H1 (cell line): ENCODE data around the gene SDC4. TPM values are rescaled to one million over a fixed set of nuclear protein-coding genes. Genes with fewer than 3 reads are reported as not detected.

Experiments
- CTCF ChIA-PET: fragments of 300-600 bp; sonication (Branson Sonifier 250); formaldehyde crosslinking; loops from one replicate; lab custom pipeline; 2021; ENCODE audit not compliant: partially characterized antibody; lab: Charles Lee
- POLR2A ChIA-PET: fragments of 300-600 bp; sonication (Branson Sonifier 250); formaldehyde crosslinking; loops from one replicate; lab custom pipeline; 2021; ENCODE audit warnings: inconsistent platforms; ENCODE audit not compliant: partially characterized antibody; lab: Charles Lee
- DNase-seq, 2 experiments: peaks; one replicate each; pipeline versions ENCODE4 v3.0.0 to v3.0.0-alpha.2; 2010 to 2022; ENCODE audit warnings: low spot score in 2 of 2, low read depth in 1 of 2, mixed read lengths in 1 of 2
- FAIRE-seq: peaks from 2 replicates; lab custom pipeline; 2011; peaks lifted over from hg19 to GRCh38; lab: Jason Lieb, UNC
- H2AFZ ChIP-seq: 2 replicates; pipeline ENCODE4 v1.8.1; 2012; ENCODE audit warnings: low read length, inconsistent platforms
- H2AK5ac ChIP-seq: 2 replicates; pipeline ENCODE4 v1.6.1; 2013; ENCODE audit warnings: low read depth, low read length
- H2BK120ac ChIP-seq: replicated peaks from 2 replicates; pipeline ENCODE3; 2013; ENCODE audit warnings: low read depth, low read length, inconsistent platforms
- H2BK12ac ChIP-seq: 2 replicates; pipeline ENCODE4 v1.6.1; 2013; ENCODE audit warnings: low read depth, low read length
- H2BK15ac ChIP-seq: 2 replicates; pipeline ENCODE4 v1.6.1; 2013; ENCODE audit warnings: low read length
- H2BK20ac ChIP-seq: 2 replicates; pipeline ENCODE4 v1.6.1; 2013; ENCODE audit warnings: low read length
- H2BK5ac ChIP-seq: 2 replicates; pipeline ENCODE4 v1.6.1; 2013; ENCODE audit warnings: low read depth, low read length
- H3K14ac ChIP-seq: 2 replicates; pipeline ENCODE4 v1.6.1; 2013; ENCODE audit warnings: inconsistent platforms; ENCODE audit not compliant: insufficient read length
- H3K18ac ChIP-seq: 2 replicates; pipeline ENCODE4 v1.6.1; 2013; ENCODE audit warnings: low read length; ENCODE audit errors: extremely low read depth
- H3K23ac ChIP-seq: 2 replicates; pipeline ENCODE4 v1.6.1; 2013; ENCODE audit warnings: inconsistent platforms; ENCODE audit not compliant: insufficient read length
- H3K23me2 ChIP-seq: 2 replicates; pipeline ENCODE4 v1.6.1; 2013; ENCODE audit warnings: low read depth, low read length
- H3K27ac ChIP-seq: 2 replicates; pipeline ENCODE4 v1.6.1; 2011; ENCODE audit warnings: low read depth, low read length, inconsistent platforms
- H3K27me3 ChIP-seq, 4 experiments: replicated peaks in 1 of 4; 1 replicate in 1 of 4; 2 replicates in 3 of 4; pipeline versions ENCODE4 v1.6.1 to v1.8.1; 2011 to 2013; ENCODE audit warnings: low read length in 3 of 4, mild to moderate bottlenecking in 3 of 4, inconsistent platforms in 2 of 4, mixed read lengths in 2 of 4, moderate library complexity in 1 of 4; ENCODE audit not compliant: control insufficient read depth in 3 of 4, insufficient read depth in 3 of 4; ENCODE audit errors: extremely low read depth in 1 of 4
- H3K36me3 ChIP-seq, 4 experiments: 2 replicates each; pipeline versions ENCODE4 v1.6.1 to v1.8.1; 2011 to 2013; ENCODE audit warnings: mild to moderate bottlenecking in 4 of 4, low read length in 3 of 4, moderate library complexity in 2 of 4, control low read depth in 1 of 4, inconsistent platforms in 1 of 4; ENCODE audit not compliant: insufficient read depth in 4 of 4, control insufficient read depth in 2 of 4
- H3K4ac ChIP-seq: replicated peaks from 2 replicates; pipeline ENCODE3; 2013; ENCODE audit warnings: low read length, low read depth, mixed read lengths, inconsistent platforms; ENCODE audit not compliant: insufficient read length
- H3K4me1 ChIP-seq, 4 experiments: replicated peaks in 1 of 4; 1 replicate in 1 of 4; 2 replicates in 3 of 4; pipeline versions ENCODE4 v1.6.1 to v1.8.1; 2011 to 2013; ENCODE audit warnings: low read length in 3 of 4, inconsistent platforms in 2 of 4, mixed read lengths in 1 of 4; ENCODE audit not compliant: insufficient read depth in 4 of 4, control insufficient read depth in 3 of 4
- H3K4me2 ChIP-seq, 2 experiments: 2 replicates each; pipeline versions ENCODE4 v1.6.1 to v1.8.1; 2011 to 2013; ENCODE audit warnings: low read depth in 2 of 2, low read length in 2 of 2, control low read depth in 1 of 2, inconsistent platforms in 1 of 2, mild to moderate bottlenecking in 1 of 2; ENCODE audit not compliant: insufficient read depth in 1 of 2
- H3K4me3 ChIP-seq, 4 experiments: fragments of 200-600, 300-600 bp in 1 of 4; sonication (generic), shearing (Covaris generic), sonication (Bioruptor Twin) in 1 of 4; 2 replicates each; pipeline versions ENCODE4 v1.5.1 to v1.8.1; 2011 to 2016; ENCODE audit warnings: low read length in 4 of 4, low read depth in 3 of 4, control low read depth in 2 of 4, inconsistent platforms in 2 of 4, mild to moderate bottlenecking in 2 of 4, mixed read lengths in 1 of 4, moderate library complexity in 1 of 4; ENCODE audit not compliant: insufficient read depth in 2 of 4; ENCODE audit errors: extremely low read depth in 1 of 4
- H3K56ac ChIP-seq: replicated peaks from 2 replicates; pipeline ENCODE3; 2013; ENCODE audit warnings: low read depth, mild to moderate bottlenecking, mixed read lengths, low read length, inconsistent platforms; ENCODE audit not compliant: insufficient read length
- H3K79me1 ChIP-seq: 2 replicates; pipeline ENCODE4 v1.6.1; 2013; ENCODE audit warnings: low read depth, low read length, control low read depth
- H3K79me2 ChIP-seq, 2 experiments: 2 replicates each; pipeline versions ENCODE4 v1.6.1 to v1.8.1; 2012 to 2013; ENCODE audit warnings: low read length in 2 of 2, mild to moderate bottlenecking in 2 of 2, inconsistent platforms in 1 of 2; ENCODE audit not compliant: insufficient read depth in 2 of 2, control insufficient read depth in 1 of 2
- H3K9ac ChIP-seq, 4 experiments: replicated peaks in 1 of 4; 1 replicate in 1 of 4; 2 replicates in 3 of 4; pipeline versions ENCODE4 v1.6.1 to v1.8.1; 2011 to 2013; ENCODE audit warnings: low read depth in 3 of 4, low read length in 3 of 4, control low read depth in 2 of 4, mild to moderate bottlenecking in 2 of 4, moderate library complexity in 2 of 4, inconsistent platforms in 1 of 4; ENCODE audit errors: extremely low read depth in 1 of 4
- H3K9me3 ChIP-seq, 2 experiments: 2 replicates each; pipeline versions ENCODE4 v1.6.1 to v1.8.1; 2012 to 2013; ENCODE audit warnings: mild to moderate bottlenecking in 2 of 2, moderate library complexity in 2 of 2, control low read depth in 1 of 2, inconsistent platforms in 1 of 2, low read depth in 1 of 2, low read length in 1 of 2, mixed read lengths in 1 of 2; ENCODE audit not compliant: insufficient read depth in 2 of 2
- H4K20me1 ChIP-seq, 2 experiments: replicated peaks in 1 of 2; 2 replicates each; pipeline versions ENCODE3 to v1.8.1; 2011 to 2013; ENCODE audit warnings: inconsistent platforms in 2 of 2, low read length in 2 of 2, mild to moderate bottlenecking in 1 of 2; ENCODE audit not compliant: insufficient read depth in 2 of 2, control insufficient read depth in 1 of 2
- H4K5ac ChIP-seq: 2 replicates; pipeline ENCODE4 v1.6.1; 2013; ENCODE audit warnings: low read length, low read depth, mixed read lengths, inconsistent platforms; ENCODE audit not compliant: insufficient read length
- H4K8ac ChIP-seq: 2 replicates; pipeline ENCODE4 v1.8.0; 2013; ENCODE audit warnings: mild to moderate bottlenecking, moderate library complexity, low read length, inconsistent platforms; ENCODE audit not compliant: insufficient read depth; ENCODE audit errors: extremely low read depth
- H4K91ac ChIP-seq: replicated peaks from 2 replicates; pipeline ENCODE3; 2013; ENCODE audit warnings: low read length, mixed read lengths, inconsistent platforms; ENCODE audit not compliant: insufficient read length
- ASH2L ChIP-seq: fragments of 200-600, 300-600 bp; sonication (generic); IDR thresholded peaks from one replicate; pipeline ENCODE4 v1.7.1; 2017; ENCODE audit warnings: low read length
- CREB1 ChIP-seq: IDR thresholded peaks from 2 replicates; pipeline ENCODE4 v1.6.1; 2012; ENCODE audit warnings: inconsistent platforms
- EP300 ChIP-seq, 2 experiments: IDR thresholded peaks; 1 replicate in 1 of 2; 2 replicates in 1 of 2; pipeline ENCODE4 v1.6.1; 2011 to 2012; ENCODE audit warnings: low read depth in 2 of 2, low read length in 2 of 2, mild to moderate bottlenecking in 2 of 2, borderline replicate concordance in 1 of 2, inconsistent platforms in 1 of 2, moderate library complexity in 1 of 2
- GABPA ChIP-seq: IDR thresholded peaks from 2 replicates; pipeline ENCODE4 v1.6.1; 2011; ENCODE audit warnings: mild to moderate bottlenecking, low read length, moderate library complexity, borderline replicate concordance; ENCODE audit not compliant: insufficient read depth
- MAFK ChIP-seq: IDR thresholded peaks from 2 replicates; pipeline ENCODE4 v1.6.1; 2012; ENCODE audit warnings: low read depth, mild to moderate bottlenecking, improper control_type of control experiment, low read length
- SIX5 ChIP-seq: IDR thresholded peaks from 2 replicates; pipeline ENCODE4 v1.6.1; 2011; ENCODE audit warnings: mild to moderate bottlenecking, low read depth, low read length
- TBP ChIP-seq: IDR thresholded peaks from 2 replicates; pipeline ENCODE4 v1.6.1; 2011; ENCODE audit warnings: low read depth, low read length, improper control_type of control experiment
- WGBS, 2 experiments: shearing (Covaris generic) in 1 of 2; methylation state at CpG; one replicate each; pipeline versions ENCODE4 v1.1.6 to v1.1.7; 2013 to 2015; ENCODE audit warnings: low lambda C conversion rate in 2 of 2, mixed read lengths in 2 of 2, inconsistent platforms in 1 of 2, low coverage in 1 of 2, missing lambda C conversion rate in 1 of 2; ENCODE audit not compliant: insufficient replicate concordance in 2 of 2, insufficient coverage in 1 of 2, insufficient read length in 1 of 2; ENCODE audit errors: extremely low coverage in 1 of 2, missing lambda C conversion rate in 1 of 2; 5-methylcytosine and 5-hydroxymethylcytosine counted together
- polyA plus RNA-seq, 7 experiments: library from polyadenylated mRNA; depleted of rRNA in 3 of 7; stranded (reverse) in 5 of 7; unstranded in 2 of 7; fragments of >200 nt in 5 of 7; fragments of 200-250 nt in 2 of 7; gene quantifications; 1 replicate in 5 of 7; 2 replicates in 1 of 7; 4 replicates in 1 of 7; pipeline versions ENCODE4 v1.2.1 to v1.2.3, GENCODE V29; 2011 to 2013; ENCODE audit warnings: missing spikeins in 2 of 7, mixed read lengths in 2 of 7
- total RNA-seq: library from RNA; stranded (reverse); fragmentation: NEBNext Ultra II Directional; extraction: Animal tissue kit (Norgen Biotek cat#: 25700); gene quantifications from 2 replicates; pipeline ENCODE4 v1.2.1, GENCODE V29; 2021

SDC4 gene
- total and polyA plus RNA-seq, 2 of the 8 experiments (the other 6 are each of a cell fraction or from before 2014, with no cell fraction given): 34.6 to 60.2 TPM

DNA sequence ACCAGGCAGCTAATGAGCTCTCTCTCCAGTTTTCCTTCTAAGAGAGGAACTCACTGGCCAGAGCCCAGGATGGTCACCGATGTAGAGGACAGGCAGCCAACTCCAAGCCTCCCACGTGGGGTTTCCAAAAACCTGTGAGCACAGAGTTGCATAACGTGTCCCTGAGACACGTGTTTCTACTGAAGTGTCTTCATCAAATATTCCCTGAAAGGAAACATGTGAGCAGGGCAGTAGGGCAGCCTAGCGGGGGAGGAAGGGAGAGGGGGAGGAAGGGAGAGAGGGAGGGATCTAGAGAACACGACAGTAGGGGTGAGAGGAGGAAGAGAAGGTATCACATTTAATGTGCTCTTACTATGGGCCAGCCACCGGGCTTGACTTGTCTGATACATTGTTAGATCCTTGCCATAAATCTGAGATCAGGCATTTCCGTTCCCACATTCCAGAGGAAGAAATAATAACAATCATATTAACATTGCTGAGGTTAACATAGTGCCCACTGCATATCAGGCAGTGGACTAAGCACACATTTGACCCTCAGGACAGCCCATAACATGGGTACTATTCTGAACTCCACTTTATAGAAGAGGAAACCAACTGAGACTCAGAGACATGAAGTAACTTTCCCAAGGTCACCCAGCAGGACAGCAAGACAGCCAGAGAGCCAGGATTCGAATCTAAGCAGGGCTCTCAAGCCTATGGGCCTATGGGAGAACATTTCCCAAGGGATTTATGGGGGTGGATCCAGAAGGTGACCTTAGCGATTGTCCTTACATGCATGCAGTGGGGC, 10.3 kb upstream of the SDC4 start:
- H4K20me1 ChIP-seq: no peaks in the 10 kb centered on the region
- no peak overlapping the region for H2BK20ac ChIP-seq
- no peak overlapping the region for H4K8ac ChIP-seq
- H2AFZ ChIP-seq: peak overlapping the region; percentile 84
- no peak overlapping the region for H2BK120ac ChIP-seq
- H3K27ac ChIP-seq: no peak overlapping the region
- peak overlapping the region in 1 of 4 experiments; percentile 22; a peak in 1 of 8 replicates for H3K4me3 ChIP-seq
- POLR2A ChIA-PET: interaction anchor here (1.2 to 13.2 kb wide), 7 partner anchors 8 to 48 kb away, joined by 3 to 113 read pairs (median 5); partner anchors contain the start of gene SDC4
- H3K18ac ChIP-seq: no peak overlapping the region
- no peak for FAIRE-seq
- no peaks in the 10 kb centered on the region for H3K79me1 ChIP-seq
- no peaks in the 10 kb centered on the region for H3K27me3 ChIP-seq
- H2AK5ac ChIP-seq: no peak overlapping the region
- no peak overlapping the region for H3K14ac ChIP-seq
- no peak overlapping the region for H2BK12ac ChIP-seq
- H3K9ac ChIP-seq: peak overlapping the region in 1 of 4 experiments; percentile 22; a peak in 1 of 7 replicates
- no peak overlapping the region for H3K56ac ChIP-seq
- H4K91ac ChIP-seq: no peak overlapping the region
- H3K23me2 ChIP-seq: peaks cover 4% of the 10 kb centered on the region
- H3K4me1 ChIP-seq: peaks cover 2 to 11% (median 7%) of the 10 kb centered on the region in 4 experiments; a peak in 4 of 7 replicates
- CTCF ChIA-PET: interaction anchor here (0.9 to 6.8 kb wide), 12 partner anchors 11 to 92 kb away, joined by 3 to 85 read pairs (median 7); partner anchors contain the start of genes MATN4, SDC4 and TP53TG5
- no peaks in the 10 kb centered on the region for H3K36me3 ChIP-seq
- H2BK15ac ChIP-seq: no peak overlapping the region
- H2BK5ac ChIP-seq: no peak overlapping the region
- no peak overlapping the region for H3K23ac ChIP-seq
- no peak overlapping the region for H4K5ac ChIP-seq
- no peak for DNase-seq
- H3K4ac ChIP-seq: no peak overlapping the region
- no peak for TF ChIP-seq SIX5
- no peak for TF ChIP-seq MAFK
- no peak for TF ChIP-seq TBP
- no peak for TF ChIP-seq EP300 (IDR thresholded peaks at IDR 0.05; ENCODE audit: borderline replicate concordance in 1 of 2, low read depth in 2 of 2, low read length in 2 of 2)
- no peak for TF ChIP-seq ASH2L
- no peak for TF ChIP-seq GABPA
- no peak for TF ChIP-seq CREB1
- no peak overlapping the region; a peak in 1 of 4 replicates for H3K4me2 ChIP-seq
- H3K79me2 ChIP-seq: no peaks in the 10 kb centered on the region
- H3K9me3 ChIP-seq: no peaks in the 10 kb centered on the region
- WGBS, 2 experiments: 72% methylated on average over 10 of the region's 10 CpGs; no CpG with 5 or more reads in 1 of the 2 experiments
